Tibial nerve (tissue), 4 donors: ENCODE results near the gene LPIN2. TPM values are rescaled to one million over a fixed set of nuclear protein-coding genes. Genes with fewer than 3 reads are reported as not detected.

Experiments
- DNase-seq, 2 donors: peaks; one replicate each; pipeline ENCODE4 v3.0.0-alpha.2; 2019; ENCODE audit warnings: low spot score in 2 of 2
- H3K27ac ChIP-seq, 4 donors: fragments of 200-600 bp; sonication (generic) in 3 of 4; one replicate each; pipeline ENCODE4 v1.5.1; 2017 to 2019; ENCODE audit warnings: mild to moderate bottlenecking in 1 of 4
- H3K27me3 ChIP-seq, 2 donors: fragments of 200-600 bp; sonication (generic) in 1 of 2; one replicate each; pipeline versions ENCODE4 v1.5.1 to v1.6.0; 2017 to 2019
- H3K36me3 ChIP-seq, 3 donors: fragments of 200-600 bp; sonication (generic); one replicate each; pipeline ENCODE4 v1.5.1; 2018 to 2019
- H3K4me1 ChIP-seq, 4 donors: fragments of 200-600 bp; sonication (generic) in 3 of 4; one replicate each; pipeline ENCODE4 v1.5.1; 2017 to 2019
- H3K4me3 ChIP-seq, 4 donors: fragments of 200-600 bp; sonication (generic) in 3 of 4; one replicate each; pipeline ENCODE4 v1.5.1; 2017 to 2019; ENCODE audit warnings: mild to moderate bottlenecking in 1 of 4, moderate library complexity in 1 of 4
- H3K9me3 ChIP-seq, 4 donors: fragments of 200-600 bp; sonication (generic) in 3 of 4; one replicate each; pipeline ENCODE4 v1.5.1; 2017 to 2019
- CTCF ChIP-seq, 5 experiments: fragments of 200-600 bp in 3 of 5; fragments of 450-650 bp in 2 of 5; sonication (generic) in 3 of 5; IDR thresholded peaks; one replicate each; pipeline ENCODE4 v1.5.1; 2016 to 2019; ENCODE audit warnings: antibody characterized with exemption in 5 of 5, mild to moderate bottlenecking in 3 of 5, moderate library complexity in 2 of 5
- EP300 ChIP-seq, 2 donors: sonication (generic); formaldehyde crosslinking; IDR thresholded peaks; one replicate each; pipeline ENCODE4 v1.6.1; 2017; ENCODE audit warnings: antibody characterized with exemption in 2 of 2, mild to moderate bottlenecking in 1 of 2
- POLR2A ChIP-seq, 2 donors: fragments of 450-650 bp; IDR thresholded peaks; one replicate each; pipeline ENCODE4 v1.6.1; 2017; ENCODE audit warnings: antibody characterized with exemption in 2 of 2, mild to moderate bottlenecking in 2 of 2, moderate library complexity in 2 of 2
- whole genome bisulfite sequencing, 2 donors: methylation state at CpG; one replicate each; pipeline ENCODE4 v1.1.5; 2018; 5-methylcytosine and 5-hydroxymethylcytosine counted together
- total RNA-seq, 4 donors: library from RNA; depleted of rRNA; stranded (reverse); fragments of >200 nt; gene quantifications; one replicate each; pipeline ENCODE4 v1.1.0, GENCODE V29; 2016

LPIN2 gene
- total RNA-seq, 4 donors from 2014 or later: 22.7 to 29.3 (median 25.8) TPM

- DNase-seq: no peak
- Histone ChIP-seq H3K9me3 (no peaks in the 10 kb centered on the region), H3K27me3 (no peaks in the 10 kb centered on the region), H3K4me1 (peaks cover 0 to 56% (median 34%) of the 10 kb centered on the region in 4 donors), H3K27ac (peak overlapping the region in 1 of 4 donors; percentile 52), H3K4me3 (no peak overlapping the region), H3K36me3 (no peaks in the 10 kb centered on the region)
- 92 to 96% methylated on average over 2 of the region's 2 CpGs for WGBS, 2 donors
- no peak for TF ChIP-seq EP300 (IDR thresholded peaks at IDR 0.05)
- no peak for TF ChIP-seq POLR2A (IDR thresholded peaks at IDR 0.05)
- no peak for TF ChIP-seq CTCF (IDR thresholded peaks at IDR 0.05)
Observed at GRCh38 chr18:2984703-2985261, 28.2 kb downstream of the LPIN2 start.

GRCh38 chr18:2984091-2984490 is 28.9 kb downstream of the LPIN2 start:
- 89 to 93% methylated on average over 3 of the region's 3 CpGs for WGBS, 2 donors
- no peaks in the 10 kb centered on the region for H3K36me3 ChIP-seq
- no peak for DNase-seq
- H3K4me3 ChIP-seq: no peak overlapping the region
- H3K27ac ChIP-seq: peak overlapping the region in 1 of 4 donors; percentile 52
- TF ChIP-seq EP300 (IDR thresholded peaks at IDR 0.05) (no peak), POLR2A (IDR thresholded peaks at IDR 0.05) (no peak)
- peaks cover 0 to 62% (median 41%) of the 10 kb centered on the region in 4 donors for H3K4me1 ChIP-seq
- H3K9me3 ChIP-seq: no peaks in the 10 kb centered on the region
- no peaks in the 10 kb centered on the region for H3K27me3 ChIP-seq

- DNase-seq: no peak
- no peaks in the 10 kb centered on the region for H3K36me3 ChIP-seq
- H3K4me1 ChIP-seq: peaks cover 0 to 70% (median 47%) of the 10 kb centered on the region in 4 donors
- 60 to 75% methylated on average over 2 of the region's 2 CpGs for WGBS, 2 donors
- H3K4me3 ChIP-seq: no peak overlapping the region
- no peaks in the 10 kb centered on the region for H3K27me3 ChIP-seq
- peak overlapping the region in 2 of 4 donors; percentile 78 to 86 for H3K27ac ChIP-seq
- no peak for TF ChIP-seq POLR2A (IDR thresholded peaks at IDR 0.05)
- TF ChIP-seq CTCF (IDR thresholded peaks at IDR 0.05): no peak
- no peak for TF ChIP-seq EP300 (IDR thresholded peaks at IDR 0.05)
- H3K9me3 ChIP-seq: no peaks in the 10 kb centered on the region
Observed at GRCh38 chr18:2983296-2983695, 29.6 kb downstream of the LPIN2 start.

GRCh38 chr18:2982452-2983269 is 30.3 kb downstream of the LPIN2 start:
- DNase-seq: no peak
- Histone ChIP-seq H3K9me3 (no peaks in the 10 kb centered on the region), H3K4me1 (peaks cover 0 to 77% (median 53%) of the 10 kb centered on the region in 4 donors), H3K27me3 (no peaks in the 10 kb centered on the region), H3K4me3 (no peak overlapping the region), H3K27ac (peak overlapping the region in 3 of 4 donors; percentile 78 to 86 (median 85)), H3K36me3 (no peaks in the 10 kb centered on the region)
- TF ChIP-seq CTCF (IDR thresholded peaks at IDR 0.05): no peak
- TF ChIP-seq EP300 (IDR thresholded peaks at IDR 0.05): no peak
- TF ChIP-seq POLR2A (IDR thresholded peaks at IDR 0.05): no peak
- 74 to 78% methylated on average over 2 of the region's 2 CpGs for WGBS, 2 donors

GRCh38 chr18:2982022-2982421 is 30.9 kb downstream of the LPIN2 start:
- Histone ChIP-seq H3K36me3 (no peaks in the 10 kb centered on the region), H3K27ac (peak overlapping the region; percentile 70 to 86 (median 82)), H3K9me3 (no peaks in the 10 kb centered on the region), H3K4me3 (no peak overlapping the region), H3K27me3 (no peaks in the 10 kb centered on the region), H3K4me1 (peaks cover 0 to 83% (median 59%) of the 10 kb centered on the region in 4 donors)
- no peak for DNase-seq
- WGBS, 2 donors: 28 to 37% methylated on average over 1 of the region's 1 CpG
- no peak for TF ChIP-seq CTCF (IDR thresholded peaks at IDR 0.05)
